SKM-1 treated with dmso at 0.1 percent for 144 hours (cell line): ENCODE data around the gene ANXA11.
A peak's percentile ranks its signal among the peaks of the same experiment; 100 is the strongest.
"Not testable (repeated sequence)": the region's sequence is repeated elsewhere in the genome, so short reads cannot be mapped to it uniquely, and the experiment has no call there.

Source experiments
- DNase-seq: peaks from one replicate; lab custom pipeline; 2025; ENCODE audit not compliant: unreplicated experiment; lab: John Stamatoyannopoulos, UW

The ANXA11 gene

DNA sequence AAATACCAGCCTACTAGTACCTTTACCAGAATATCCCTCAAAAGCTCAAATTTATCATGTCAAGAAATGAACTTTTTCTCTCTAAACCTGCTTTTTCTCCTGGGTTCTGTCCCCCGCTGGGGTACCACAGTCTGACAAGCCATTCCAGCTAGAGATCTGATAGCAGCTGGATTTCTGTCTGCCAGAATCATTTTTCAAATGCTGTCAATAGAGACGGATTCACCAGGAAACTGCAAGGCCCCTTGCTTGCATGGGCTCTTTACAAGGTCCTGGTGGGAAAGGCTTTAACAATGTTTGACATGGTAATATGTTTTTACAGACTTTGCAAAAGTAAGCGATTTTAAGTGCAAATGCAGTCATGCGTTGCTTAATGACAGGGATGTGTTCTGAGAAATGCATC is 4.9 kb upstream of the ANXA11 start:
- DNase-seq, result no peak

- DNase-seq, result no peak
Measured at GRCh38 chr10:80207768-80208370, 2.5 kb upstream of the ANXA11 start.

GRCh38 chr10:80206277-80206655 is 929 bp upstream of the ANXA11 start:
- no peak for DNase-seq

DNA sequence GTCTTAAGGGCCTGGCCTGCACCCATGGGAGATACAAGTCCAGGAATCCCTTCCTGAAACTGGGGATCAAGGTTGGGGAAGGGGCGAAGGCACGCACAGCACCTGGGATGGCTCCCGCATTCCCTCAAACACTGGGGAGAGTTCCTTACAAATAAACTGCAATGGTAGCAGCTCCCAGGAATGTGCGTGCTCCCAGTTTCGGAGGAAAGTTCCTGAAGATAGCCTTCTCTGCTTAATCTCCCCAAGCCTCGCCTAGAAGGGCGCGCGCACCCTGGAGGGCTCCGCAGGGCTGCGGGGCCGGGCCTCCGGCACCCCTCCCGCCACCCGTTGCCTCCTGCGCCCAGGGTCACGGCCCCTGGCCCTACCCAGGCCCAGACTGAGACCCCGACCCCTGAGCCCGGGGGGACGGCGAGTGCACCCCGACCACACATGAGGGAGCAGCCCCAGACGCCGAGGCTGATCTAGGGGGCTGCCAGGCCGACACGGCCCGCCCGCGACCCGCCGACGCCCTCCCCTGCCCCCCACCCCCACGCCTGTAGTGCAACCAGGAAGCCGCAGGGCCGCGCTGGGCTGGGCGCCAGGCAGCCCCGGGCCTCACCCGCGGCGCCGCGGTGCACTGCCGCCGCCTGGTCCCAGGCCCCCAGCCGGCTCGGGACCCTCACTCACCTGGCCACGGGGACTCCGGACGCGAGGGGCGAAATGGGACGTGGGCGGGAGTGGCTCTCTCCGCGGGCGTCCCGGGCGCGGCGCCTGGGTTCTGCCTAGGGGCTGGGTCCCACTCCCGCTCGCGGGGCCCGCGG is 460 bp downstream of the ANXA11 start:
- DNase-seq, result no peak

DNA sequence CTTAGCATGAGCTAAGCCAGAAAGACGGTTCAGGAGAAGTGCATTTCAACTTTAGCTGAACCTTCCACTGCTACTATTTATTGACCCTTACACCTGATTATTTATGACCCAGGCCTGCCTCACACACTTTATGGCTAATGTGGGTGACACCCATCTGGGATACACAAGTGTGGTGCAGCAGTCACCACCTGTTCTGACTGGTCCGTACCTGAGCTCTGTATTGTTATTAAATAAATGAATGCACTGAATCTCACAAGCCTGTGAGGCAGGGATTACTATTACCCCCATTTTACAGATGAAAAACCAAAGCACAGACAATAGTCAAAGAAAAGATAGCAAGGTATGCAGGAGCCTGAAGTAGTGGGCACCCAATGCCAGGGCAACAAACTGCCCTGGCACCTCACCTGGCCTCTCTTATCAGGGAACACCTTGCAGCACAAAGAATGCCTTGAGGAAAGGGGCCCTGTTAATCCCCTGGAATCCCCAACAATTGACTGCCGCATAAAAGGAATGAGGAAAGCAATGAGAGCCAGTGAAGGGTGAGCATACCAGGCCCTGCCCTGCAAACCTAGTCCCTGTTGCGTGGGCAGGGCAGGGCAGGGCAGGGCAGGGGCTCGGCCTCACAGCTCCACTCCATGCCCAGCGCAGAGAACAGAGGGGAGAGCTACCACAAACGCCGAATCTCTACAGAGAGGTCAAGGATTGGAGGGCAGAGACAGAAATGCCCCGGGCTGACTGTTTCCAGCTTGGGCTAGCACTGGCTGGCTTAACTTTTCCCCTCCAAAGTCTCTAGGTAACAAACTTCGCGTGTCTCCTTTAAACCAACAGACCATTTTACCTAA is 1.3 kb downstream of the ANXA11 start:
- no peak for DNase-seq

DNA sequence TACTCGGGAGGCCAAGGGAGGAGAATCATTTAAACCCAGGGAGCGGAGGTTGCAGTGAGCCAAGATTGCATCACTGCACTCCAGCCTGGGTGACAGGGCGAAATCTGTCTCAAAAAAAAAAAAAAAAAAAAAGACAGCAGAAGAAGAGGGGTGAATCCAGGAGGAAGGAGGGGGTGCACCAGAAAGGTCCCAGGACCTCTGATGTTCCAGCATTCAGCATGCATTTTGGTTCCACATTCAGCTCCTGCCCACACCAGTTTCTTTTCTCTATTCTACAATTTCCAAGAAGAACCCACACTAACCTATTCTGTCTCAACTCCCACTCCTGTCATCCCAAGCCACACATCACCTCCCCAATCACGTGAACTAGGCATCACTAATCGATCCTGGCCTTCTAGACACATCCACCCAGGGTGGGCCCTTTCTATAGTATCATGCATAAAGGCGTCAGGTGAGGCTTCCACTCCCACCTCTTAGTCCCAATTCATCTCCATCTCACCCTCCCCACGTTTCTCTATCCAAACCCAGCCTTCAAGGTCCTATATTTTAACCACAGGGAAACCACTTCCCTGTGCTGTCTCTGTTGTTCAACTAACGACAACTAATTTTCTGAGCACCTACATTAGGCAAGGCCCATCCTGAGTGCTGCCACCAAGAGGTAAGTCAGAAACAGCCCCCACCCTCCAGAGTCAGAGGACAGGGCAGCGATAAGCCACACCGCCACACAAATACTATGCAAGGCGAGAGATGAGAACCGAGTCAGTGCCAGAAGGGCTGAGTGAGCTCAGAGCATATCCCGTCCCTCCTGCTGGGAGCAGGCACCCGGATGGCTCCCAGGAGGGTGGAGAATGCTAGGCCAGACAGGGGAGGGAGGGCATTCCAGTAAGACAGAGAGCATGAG is 2.2 kb downstream of the ANXA11 start:
- peak; percentile 80 for DNase-seq

- not testable (repeated sequence) for DNase-seq
Measured at GRCh38 chr10:80202530-80202929, 2.8 kb downstream of the ANXA11 start.

DNA sequence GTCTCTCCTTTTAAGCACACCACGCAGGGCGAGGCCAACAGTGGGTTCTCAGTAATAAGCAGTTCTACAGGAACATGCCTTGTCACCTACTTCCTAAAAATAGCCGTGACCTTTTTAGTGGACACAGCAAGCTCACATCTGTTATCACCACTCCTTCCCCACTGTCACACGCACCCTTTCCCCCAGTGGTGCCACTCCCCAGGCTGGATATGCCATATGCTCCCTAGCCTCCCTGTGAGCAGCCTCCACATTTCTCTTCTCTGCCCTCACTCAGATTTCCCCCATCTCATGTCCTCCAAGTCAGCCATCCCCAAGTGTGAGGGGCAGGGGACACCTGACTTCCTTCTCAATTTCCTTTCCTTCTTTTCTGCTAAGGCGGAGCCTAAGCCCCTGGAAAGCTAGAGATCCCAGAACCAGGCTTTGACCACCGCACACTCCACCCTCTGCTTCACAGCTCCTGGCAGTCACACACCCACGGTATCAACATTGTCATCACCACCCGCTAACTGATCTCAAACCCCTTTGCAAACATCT is 3.7 kb downstream of the ANXA11 start:
- no peak for DNase-seq

GRCh38 chr10:80200687-80201086 is 4.7 kb downstream of the ANXA11 start:
- DNase-seq, result no peak

- no peak for DNase-seq
Measured at GRCh38 chr10:80200259-80200658, 5.1 kb downstream of the ANXA11 start.

DNA sequence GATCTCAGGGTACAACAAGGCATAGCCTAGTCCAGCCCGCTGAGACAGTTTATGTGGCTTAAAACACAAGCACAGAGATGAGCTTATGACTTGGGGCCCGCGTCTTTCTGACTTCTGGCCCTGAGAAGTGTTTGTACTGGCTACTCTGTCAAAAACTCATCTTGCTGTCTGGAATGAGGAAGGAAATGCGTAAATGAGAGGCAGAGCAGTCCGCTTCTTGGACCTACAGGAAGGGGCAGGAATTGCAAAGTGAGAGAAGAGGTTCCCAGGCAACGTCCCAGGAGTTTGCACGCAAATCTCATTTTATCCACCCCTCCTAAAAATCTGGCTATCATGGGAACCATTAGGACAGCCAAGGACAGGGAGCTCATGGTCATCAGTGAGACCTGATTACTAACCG is 5.5 kb downstream of the ANXA11 start:
- DNase-seq, result peak; percentile 79

- no peak for DNase-seq
Measured at GRCh38 chr10:80197972-80198916, 7.1 kb downstream of the ANXA11 start.

DNA sequence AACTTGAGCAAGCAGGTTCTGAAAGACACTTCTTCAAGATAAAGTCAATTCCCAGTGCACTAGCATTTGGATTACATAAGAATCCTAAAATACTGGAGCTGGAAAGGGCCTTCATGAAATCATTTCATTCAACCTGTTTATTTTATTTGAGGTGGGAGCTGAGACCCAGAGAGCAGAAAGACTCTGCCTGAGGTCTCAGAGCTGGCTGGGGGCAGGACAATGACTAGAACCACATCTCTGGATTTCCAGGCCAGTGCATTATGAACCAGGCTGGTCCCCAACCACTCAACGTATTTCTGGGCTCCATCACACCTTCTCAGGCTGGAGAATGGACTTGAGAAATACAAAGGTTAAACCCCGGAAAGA is 8.4 kb downstream of the ANXA11 start:
- no peak for DNase-seq

- no peak for DNase-seq
Measured at GRCh38 chr10:80196270-80196949, 8.9 kb downstream of the ANXA11 start.

DNA sequence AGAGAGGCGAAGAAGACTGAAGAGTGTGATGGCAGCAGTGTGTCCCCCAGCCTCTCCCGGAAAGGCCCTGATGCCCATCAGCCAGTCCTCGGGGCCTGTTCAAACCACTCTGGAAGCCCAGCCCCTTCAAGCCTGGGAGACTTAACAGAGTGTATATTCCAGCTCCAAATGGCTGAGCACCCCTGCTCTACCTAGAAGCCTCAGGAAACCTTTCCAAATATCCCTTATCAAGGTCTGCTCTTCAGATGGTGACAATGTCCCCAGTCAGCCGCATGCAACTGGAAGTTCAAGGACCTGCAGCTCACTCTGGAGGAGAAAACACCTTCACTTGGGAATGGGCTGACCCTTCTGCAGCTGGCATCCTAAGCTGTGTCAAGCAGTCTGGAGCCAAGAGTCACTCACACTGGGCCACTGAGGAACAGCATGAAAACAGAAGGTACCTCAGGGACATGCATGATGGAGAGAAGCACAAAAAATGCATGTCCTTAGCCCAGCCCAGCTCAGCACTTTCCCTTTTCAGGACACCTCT is 10.2 kb downstream of the ANXA11 start:
- DNase-seq, result no peak

DNA sequence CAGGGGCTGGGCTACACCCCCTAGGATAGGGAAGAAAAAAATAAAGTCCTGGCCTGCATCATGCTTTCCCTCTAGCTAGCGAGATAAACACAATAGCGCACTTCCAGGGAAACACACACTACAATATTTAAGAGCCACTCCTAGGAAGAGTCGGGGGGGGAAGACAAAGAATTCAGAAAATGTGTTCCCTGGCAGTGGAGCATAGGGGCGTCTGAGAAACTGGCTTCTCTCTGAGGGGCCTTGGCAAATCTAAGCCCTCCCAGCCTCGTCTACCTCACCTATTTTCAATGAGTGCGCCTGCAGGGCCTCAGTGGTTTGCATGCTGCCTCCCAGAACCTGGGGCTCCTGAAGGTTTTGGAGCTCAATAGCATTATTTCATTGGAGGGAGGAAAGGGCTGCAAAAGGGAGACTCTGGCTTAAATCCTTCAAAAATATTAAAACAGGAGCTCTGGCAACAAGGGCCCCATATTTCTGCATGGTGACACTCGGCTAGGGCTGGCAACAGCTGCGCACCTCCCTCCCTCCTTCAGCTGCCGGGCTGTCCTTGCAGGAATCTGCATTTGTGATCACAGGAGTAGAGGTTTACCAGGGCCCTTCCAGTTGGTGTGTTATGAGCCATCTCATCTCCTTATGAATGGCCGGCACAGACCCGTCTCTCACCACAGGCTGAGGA is 10.8 kb downstream of the ANXA11 start:
- DNase-seq, result no peak

DNA sequence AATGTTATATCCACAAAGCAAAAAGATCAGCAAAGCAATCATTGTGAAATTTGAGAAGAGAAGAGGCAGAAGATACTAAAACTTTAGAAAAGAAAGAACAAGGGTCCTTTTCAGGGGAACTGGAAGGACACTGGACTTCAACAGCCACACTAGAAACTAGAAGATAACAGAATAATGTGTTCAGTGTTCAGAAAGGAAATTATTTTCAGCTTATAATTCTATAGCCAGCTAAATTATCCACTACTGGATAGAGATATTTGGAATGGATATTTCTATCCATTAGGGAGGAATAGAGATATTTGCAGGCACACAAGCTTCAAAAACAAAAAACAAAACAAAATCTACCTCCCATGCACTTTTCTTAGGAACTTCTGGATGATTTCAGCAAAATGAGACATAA is 12.8 kb downstream of the ANXA11 start:
- no peak for DNase-seq

DNA sequence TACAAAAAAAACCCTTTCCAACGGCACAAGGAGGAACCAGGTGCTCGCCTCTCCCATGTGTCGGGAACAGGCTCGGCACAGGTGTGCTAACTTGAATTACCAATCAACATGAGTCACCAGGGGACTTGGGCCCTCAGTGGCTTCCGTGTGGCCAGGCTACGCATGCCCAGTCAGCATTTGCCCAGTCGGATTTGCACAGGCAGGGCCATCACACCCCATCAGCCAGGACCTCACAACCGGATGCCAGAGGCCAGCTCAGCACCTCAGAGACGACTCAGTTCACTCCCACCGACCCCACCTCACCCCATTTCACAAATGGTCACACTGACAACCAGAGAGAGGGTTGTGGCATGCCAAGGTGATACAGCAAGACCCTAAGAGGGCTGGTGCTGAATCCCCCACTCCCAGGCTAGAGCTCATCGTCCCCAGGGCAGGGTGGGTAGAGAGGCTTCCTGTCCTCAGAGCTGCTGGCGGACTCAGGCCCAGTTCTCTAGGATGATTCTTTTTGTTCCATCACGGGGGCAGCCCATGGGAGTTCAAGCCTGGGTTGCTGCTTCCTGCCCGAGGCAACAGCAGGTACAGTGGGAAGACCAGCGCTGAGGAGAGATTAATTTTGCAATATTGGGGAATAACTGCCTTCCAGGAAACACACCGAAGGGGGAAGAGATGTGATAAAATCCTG is 13.6 kb downstream of the ANXA11 start:
- DNase-seq, result no peak
